UCSD-AML1 (cell line): ENCODE measurements around the gene STUM.

Experiments used
- DNase-seq: peaks from one replicate; lab custom pipeline; 2025; ENCODE audit not compliant: unreplicated experiment; lab: John Stamatoyannopoulos, UW

Gene STUM

DNA sequence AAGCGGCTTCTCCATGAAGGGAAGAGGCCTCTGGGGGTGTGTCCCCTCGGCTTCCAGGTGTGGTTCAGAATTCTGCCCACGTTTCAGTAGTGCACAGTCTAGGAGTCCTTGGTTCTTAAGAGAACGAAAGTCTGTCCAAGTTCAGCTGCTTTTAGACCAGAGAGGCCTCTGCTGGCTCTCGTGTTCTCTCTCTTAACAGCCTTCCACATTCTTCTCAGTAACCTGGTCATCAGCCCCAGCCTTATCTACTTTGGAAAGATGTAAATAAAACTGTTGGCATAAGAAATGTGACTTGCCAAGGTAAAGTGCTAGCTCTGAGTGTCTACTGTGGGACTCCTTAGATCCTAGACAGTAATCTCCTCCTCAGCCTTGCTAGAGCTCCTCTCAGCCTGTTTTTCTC lies 15.3 kb upstream of the STUM start:
- no peak for DNase-seq

DNA sequence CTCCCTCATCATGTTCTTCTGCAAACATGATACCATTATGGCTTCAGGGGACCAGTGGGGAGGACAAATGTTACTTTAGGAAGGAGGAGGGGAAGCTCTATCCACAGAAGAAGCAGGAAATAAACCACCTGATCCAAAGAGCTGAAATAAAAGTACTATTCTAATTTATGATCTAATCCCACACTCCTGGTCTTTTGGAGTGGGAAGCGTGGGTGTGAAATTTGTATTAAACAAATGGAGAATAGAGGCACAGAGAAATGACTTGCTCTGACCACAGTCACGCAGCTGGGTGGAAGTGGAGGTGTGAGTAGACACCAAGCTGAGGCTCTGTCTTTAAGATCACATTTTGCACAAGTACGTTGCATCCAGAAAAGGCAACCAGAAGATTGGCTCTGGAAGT lies 14.5 kb upstream of the STUM start:
- no peak for DNase-seq

GRCh38 chr1:226534645-226535044 lies 13.9 kb upstream of the STUM start:
- no peak for DNase-seq

GRCh38 chr1:226535666-226536065 lies 12.9 kb upstream of the STUM start:
- no peak for DNase-seq

DNA sequence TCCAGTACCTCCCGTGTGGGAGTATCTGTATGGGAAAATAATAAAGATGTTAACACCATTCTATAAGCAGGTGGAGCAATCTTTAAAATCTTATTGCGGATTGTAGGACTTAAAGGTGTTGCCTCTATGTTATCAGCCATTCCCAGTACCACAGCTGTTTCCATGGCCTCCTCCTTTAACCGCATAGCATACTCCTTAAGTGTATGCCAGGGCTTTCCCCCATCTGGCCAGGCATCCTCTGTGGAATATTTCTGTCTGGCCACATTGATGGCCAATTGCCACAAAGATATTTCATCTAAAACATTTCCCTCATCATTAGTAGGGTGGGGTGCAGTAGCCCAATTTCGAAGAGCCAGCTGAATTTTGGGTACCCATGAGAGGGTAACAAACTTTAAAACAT lies 7.3 kb upstream of the STUM start:
- DNase-seq, result no peak

GRCh38 chr1:226541631-226542622 lies 6.6 kb upstream of the STUM start:
- DNase-seq, result no peak

DNA sequence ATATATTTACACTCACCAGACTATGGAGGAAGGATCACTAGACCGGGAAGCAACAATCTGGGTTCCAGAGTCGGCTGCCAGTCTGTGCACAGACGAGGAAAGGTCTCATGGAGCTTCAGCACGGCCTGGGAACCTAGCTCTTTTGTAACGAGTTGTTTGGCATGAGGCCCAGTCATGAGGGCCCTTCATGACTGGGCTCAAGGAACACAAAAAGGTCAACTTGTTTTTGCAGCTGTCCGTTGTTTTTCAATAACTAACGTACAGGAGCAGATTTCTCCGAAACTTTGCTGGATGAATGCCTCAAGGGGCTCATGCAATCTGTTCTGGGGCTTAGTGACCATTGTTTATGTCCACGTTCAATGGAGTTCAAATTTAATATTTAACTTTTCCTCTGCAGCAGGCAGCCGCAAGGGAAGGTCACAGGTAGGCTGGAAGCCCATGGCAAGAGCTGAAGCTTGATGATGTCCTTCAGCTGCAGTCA lies 5.9 kb upstream of the STUM start:
- DNase-seq, result no peak

- no peak for DNase-seq
Observed at GRCh38 chr1:226545836-226546596, 2.5 kb upstream of the STUM start.

GRCh38 chr1:226546926-226547325 lies 1.6 kb upstream of the STUM start:
- DNase-seq, result no peak

DNA sequence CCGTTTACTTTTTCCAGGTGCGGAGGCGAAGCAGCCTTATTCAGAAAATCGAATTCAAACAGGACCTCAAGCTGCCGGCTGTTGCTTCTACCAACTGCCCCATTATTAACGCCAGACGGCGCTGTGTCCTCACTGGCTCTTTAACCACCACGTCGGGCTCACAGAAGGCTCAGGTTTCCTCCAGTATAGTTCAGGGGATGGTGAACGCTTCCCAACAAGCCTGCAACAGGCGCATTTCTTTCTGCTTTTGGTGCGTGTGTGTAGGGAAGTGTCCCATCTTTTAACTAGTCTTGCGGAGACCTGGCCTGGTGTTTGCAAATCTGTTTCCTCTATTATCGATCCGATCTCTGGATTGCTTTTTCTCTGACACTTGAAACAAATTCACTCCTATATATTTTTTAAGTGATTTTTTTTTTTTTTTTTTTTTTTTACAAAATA lies 791 bp upstream of the STUM start:
- DNase-seq, result peak; percentile 64

DNA sequence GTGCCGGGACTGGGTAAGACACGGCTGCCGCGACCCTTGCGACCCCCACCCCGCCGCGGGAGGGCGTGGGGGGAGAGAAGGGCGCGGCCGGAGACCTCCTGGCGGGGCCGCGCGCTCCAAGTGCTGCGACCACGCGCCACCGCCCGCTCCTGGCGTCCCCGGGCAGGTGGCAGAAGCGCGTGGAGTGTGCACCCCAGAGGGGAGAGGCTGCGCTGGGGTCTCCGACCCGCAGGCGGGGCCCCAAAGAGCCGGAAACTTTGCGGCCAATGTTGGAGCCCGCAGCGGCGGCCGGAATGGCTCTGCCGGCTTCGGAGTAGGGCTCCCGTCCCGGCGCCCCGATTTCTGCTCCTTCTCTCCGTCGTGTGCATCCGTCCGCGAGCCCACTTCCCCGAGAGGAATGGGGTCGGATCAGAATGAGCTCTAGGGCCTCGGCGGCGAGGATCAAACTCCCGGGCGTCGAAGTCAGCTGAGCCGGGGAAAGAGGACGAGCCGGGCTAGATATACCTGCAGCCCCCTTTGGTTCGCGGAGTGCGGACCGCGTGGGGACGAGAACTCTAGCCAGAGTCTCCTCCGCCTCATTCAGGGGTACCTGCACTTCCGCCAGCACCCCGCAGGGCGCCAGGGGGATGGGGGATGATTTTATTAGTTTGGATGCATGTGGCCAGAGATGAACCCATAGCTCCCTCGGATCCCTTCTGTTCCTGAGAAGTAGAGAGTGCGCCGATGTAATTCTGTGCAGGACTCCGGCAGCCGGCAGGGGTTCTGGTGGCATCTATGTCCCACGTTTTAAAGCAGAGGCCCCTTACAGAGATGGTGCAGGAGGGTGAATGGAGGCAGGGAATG lies 751 bp downstream of the STUM start:
- no peak for DNase-seq

DNA sequence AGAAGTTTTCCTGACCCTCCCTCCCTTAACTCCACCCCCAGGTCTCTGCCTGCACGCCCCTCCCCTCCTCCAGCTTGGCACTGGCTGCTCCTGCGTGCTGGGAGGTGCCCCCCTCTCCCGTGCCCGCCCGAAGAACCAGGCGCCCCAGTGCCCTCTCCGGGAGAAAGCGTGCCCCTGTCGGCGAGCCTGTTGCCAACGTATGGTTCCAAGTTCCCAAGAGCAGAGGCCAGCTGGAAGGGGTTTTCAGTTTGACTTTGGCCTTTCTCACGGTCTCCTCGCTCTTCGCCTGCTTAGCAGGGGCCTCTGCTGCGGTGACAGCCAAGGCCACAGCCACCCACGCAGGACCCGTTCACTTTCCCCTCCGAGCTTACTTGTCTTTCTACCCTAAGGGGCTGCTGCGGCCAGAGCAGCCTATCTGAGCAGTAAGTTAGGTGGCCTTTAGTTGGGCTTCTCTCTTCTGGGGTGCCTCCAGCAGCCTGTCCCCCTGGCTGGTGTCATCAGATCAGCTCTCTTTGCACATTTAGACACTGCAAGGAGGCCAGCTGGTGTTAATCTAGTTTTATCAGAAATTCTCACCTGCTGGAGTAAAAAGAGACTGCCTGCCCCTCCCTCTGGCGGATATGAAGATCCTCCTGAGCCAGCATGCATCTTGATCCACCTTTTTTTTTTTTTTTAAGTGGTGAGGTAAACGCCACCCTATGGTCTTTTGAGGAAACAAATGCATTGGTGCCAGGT lies 1.5 kb downstream of the STUM start:
- no peak for DNase-seq

DNA sequence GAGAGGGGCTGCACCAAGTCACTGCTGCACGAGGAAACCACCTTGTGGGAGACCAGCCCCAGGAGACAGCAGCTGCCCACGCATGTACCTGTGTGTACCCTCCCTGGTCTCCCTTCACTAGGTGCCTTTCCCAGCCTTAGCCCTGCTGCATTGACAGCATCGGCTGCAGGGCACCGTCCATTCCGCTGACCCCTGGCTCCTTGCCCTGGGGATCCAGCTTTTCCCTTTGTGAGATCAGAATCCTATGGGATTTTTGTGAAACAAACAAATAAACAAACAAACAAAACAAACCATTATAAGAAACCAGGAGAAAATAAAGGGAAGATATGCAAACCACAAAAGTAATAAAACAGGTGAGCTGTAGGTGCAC lies 2.1 kb downstream of the STUM start:
- DNase-seq, result no peak

DNA sequence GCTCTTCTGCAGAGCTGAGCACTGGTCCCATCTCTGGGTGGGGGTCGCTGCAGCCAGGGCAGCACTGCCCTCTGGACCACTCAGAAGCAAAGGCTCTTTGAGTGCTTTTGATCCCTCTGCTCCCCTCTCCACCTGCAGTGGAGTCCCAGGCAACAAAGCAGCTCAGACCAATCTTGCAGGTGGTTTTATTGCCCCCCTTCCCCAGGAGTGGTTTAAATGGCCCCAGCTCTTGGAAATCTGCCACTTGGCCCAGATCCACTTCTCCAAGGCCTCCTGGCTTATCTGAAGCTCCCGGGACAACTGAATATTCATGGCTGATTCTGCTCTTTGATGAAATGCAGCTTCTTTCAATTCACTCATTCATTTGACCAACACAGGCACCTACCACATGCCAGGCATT lies 2.7 kb downstream of the STUM start:
- DNase-seq, result no peak

DNA sequence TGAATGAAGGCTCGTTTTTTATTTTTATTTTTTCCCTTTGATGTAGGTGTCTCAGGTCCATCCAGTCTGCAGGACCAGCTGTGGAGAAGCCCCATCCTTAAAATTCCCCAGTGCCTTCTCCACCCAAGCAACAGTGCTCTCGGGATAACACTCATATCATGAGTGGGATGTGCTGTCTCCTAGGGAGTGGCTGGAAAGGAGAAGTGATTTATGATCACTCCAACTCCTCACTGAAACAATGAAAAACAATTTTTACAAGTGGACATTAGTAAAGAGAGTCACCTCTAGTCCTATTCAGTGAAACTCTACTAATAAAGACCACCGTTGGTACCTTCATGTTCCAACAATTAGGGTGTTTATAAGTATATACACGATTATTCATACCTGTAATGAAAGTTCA lies 3.5 kb downstream of the STUM start:
- DNase-seq, result no peak

DNA sequence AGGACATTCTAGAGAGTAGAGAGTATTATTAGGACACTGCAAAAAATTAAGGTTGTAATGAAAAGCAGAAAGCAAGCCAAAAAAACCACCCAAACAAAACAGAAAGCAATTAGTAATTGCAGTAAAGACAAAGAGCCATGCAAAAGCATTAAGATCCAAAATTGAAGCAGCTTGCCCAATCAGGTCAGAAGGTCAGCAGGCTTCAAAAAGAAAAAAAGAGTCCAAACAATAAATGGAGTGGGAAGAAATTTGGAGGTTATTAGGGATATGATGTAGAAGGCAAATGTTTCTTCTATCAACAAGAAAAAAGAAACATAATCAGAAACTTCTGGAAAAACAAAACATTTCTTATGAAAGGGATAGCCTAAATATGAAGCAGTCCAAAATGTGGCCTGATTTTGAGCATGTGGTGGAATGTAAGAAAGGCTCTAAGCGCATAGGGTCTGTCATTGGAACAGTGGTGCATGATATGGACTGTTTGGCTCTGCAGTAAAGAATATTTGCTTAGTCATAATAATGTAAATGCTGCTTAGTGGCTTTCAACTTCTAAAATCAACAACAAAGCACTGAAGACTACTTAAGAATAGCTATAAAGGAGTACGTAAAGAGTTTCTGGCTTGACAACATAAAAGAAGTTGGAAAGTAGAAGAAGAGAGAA lies 4.8 kb downstream of the STUM start:
- DNase-seq, result no peak

- DNase-seq, result no peak
Observed at GRCh38 chr1:226553924-226554282, 5.3 kb downstream of the STUM start.

DNA sequence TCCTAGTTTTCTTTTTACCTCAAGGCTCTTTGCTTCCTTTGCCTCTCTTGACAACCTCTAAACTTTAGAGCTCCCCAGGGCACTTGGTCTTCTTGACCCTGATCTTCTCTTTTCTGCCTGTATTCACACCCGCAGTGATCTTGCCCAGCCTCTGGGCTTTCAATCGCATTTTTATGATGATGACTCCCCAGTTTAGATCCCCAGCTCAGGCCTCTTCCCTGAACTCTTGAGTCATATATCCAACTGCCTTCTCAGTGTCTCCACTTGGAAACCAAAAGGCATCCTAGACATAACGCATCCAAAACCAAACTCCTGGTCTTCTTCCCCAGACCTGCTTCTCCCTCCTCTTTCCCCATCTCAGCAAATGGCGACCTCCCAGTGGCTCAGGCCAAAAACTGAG lies 6.5 kb downstream of the STUM start:
- no peak for DNase-seq

- no peak for DNase-seq
Observed at GRCh38 chr1:226557424-226557823, 8.9 kb downstream of the STUM start.

DNA sequence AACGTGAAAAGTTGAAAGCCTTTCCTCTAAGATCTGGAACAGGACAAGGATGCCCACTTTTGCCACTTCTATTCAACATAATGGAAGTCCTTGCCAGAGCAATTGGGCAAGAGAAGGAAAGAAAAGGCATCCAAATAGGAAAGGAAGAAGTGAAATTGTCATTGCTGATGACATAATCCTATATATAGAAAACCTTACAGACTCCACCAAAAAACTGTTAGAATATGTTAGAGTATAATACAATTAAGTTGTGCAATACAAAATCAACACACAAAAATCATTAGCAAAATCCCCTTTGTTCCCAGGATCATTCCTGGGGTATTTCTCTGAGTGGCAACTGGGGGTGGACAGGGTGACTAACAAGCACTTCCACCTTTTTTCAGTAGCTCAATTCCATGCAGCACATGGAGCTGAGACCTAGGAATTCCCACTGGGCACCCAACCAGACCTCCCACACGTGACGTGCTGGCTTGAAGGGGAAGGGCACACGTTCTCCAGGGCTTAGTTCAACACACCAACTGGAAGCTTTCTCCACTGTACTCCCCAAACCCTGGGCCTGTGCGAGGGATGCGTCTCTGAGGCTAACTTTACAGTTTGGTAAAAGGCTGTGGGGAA lies 9.6 kb downstream of the STUM start:
- DNase-seq, result no peak
